Coronary artery (tissue), 2 donors: ENCODE data around the gene ZNF41.

Experiments
- DNase-seq: peaks from one replicate; pipeline ENCODE4 v3.0.0-alpha.2; 2017; ENCODE audit warnings: low spot score
- H3K27ac ChIP-seq, 2 donors: fragments of 200-600 bp; sonication (generic); one replicate each; pipeline ENCODE4 v1.5.1; 2016 to 2019
- H3K4me3 ChIP-seq: fragments of 200-600 bp; sonication (generic); 2 replicates; pipeline ENCODE4 v1.5.1; 2016; ENCODE audit warnings: mild to moderate bottlenecking, moderate library complexity
- TF ChIP-seq, protein P1 (sequence below): fragments of 200-600 bp; sonication (generic); IDR thresholded peaks from one replicate; pipeline ENCODE4 v1.5.1; 2019; ENCODE audit warnings: antibody characterized with exemption

ZNF41 gene

DNA sequence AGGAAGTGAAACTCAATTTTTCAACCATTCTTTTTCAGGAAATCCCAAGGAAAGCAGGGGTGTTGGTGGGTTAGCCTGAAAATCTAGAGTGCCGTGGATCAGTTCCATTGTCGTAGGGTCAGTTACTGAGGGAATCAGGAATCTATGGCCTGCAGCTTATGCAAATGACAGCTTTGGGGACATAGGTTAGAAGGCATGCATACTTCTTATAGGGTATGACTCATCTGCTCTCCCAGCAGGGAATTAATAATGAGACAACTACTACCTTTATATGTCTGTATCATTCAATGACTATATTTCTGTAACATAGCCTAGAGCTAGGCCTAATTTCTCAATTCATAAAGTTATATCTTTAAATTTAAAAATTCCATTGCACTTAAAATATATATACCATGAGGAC lies 36.6 kb downstream of the ZNF41 start:
- DNase-seq = no peak
- TF ChIP-seq, protein P1, sequence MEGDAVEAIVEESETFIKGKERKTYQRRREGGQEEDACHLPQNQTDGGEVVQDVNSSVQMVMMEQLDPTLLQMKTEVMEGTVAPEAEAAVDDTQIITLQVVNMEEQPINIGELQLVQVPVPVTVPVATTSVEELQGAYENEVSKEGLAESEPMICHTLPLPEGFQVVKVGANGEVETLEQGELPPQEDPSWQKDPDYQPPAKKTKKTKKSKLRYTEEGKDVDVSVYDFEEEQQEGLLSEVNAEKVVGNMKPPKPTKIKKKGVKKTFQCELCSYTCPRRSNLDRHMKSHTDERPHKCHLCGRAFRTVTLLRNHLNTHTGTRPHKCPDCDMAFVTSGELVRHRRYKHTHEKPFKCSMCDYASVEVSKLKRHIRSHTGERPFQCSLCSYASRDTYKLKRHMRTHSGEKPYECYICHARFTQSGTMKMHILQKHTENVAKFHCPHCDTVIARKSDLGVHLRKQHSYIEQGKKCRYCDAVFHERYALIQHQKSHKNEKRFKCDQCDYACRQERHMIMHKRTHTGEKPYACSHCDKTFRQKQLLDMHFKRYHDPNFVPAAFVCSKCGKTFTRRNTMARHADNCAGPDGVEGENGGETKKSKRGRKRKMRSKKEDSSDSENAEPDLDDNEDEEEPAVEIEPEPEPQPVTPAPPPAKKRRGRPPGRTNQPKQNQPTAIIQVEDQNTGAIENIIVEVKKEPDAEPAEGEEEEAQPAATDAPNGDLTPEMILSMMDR = no peak
- H3K27ac ChIP-seq = no peak overlapping the region
- no peak overlapping the region for H3K4me3 ChIP-seq

DNA sequence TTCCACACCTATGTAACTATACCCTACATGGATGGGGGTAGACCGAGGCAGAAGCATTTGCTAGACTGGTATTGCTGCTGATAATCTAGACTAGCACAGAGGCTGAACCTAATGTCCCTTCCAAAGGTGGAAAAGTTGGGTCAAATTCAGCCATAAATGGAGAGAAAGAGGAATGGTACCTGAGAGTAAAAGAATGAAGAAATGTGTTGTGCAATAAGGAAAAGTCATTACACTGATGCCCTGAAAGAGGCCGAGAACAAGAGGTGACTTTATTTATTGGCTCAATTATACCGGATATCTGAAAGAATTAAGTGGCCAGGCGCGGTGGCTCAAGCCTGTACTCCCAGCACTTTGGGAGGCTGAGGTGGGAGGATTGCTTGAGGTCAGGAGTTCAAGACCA lies 52.1 kb downstream of the ZNF41 start:
- Histone ChIP-seq H3K4me3 (no peak overlapping the region), H3K27ac (no peak overlapping the region)
- TF ChIP-seq, protein P1 = no peak
- no peak for DNase-seq

DNA sequence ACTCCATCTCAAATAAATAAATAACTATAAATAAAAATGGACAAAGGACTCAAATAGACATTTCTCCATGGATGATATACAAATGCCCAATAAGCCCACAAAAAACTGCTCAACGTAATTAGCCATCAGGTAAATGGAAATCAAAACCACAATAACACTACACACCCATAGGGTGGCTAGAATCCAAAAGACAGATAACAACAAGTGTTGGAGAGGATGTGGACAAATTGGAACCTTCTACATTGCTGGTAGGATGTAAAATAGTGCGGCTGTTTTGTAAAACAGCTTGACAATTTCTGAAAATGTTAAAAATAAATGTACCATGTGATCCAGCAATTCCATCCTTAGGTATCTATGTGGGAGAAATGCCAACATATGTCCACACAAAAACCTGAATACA lies 60.6 kb downstream of the ZNF41 start:
- Histone ChIP-seq H3K4me3 (no peak overlapping the region), H3K27ac (no peak overlapping the region)
- no peak for DNase-seq
- TF ChIP-seq, protein P1 = no peak

DNA sequence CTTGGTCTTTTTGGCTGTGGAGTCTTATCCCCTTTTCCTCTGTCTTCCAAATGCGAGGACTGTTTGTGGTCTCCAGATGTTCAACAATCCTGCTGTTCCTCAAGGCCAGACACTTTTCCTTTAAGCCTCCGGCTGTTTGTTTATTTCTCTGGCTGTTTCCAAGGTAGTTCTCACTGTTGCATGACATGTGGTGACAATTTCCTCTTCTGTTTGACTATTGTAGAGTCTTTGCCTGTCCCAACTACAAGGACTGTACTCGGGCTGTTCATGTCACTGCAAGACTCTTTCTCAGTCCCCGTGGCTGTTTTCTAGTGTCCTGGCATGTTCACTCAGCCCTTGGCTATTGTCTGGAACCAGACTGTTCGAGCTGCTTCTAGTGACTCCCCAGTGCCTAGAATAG lies 62.1 kb downstream of the ZNF41 start:
- H3K27ac ChIP-seq = no peak overlapping the region
- H3K4me3 ChIP-seq = no peak overlapping the region
- peak; percentile 12 for DNase-seq
- TF ChIP-seq, protein P1 = no peak

DNA sequence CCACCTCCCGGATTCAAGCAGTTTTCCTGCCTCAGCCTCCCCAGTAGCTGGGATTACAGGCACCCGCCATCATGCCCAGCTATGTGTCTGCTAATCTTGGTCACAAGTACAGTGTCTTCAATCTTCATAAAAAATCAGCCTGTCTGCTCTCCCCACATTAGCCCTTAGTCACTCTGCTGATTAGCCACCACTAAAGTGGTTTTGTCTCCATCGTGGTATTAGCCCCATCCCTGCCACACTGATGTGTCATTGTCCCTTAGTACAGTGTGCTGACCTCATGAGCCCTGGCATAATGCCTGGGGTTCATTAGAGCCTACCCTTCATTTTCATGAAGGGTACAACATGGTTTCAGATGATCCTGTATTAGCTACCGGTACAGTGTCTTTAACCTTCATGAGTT lies 62.8 kb downstream of the ZNF41 start:
- Histone ChIP-seq H3K4me3 (no peak overlapping the region), H3K27ac (no peak overlapping the region)
- TF ChIP-seq, protein P1 = no peak
- peak; percentile 28 for DNase-seq

DNA sequence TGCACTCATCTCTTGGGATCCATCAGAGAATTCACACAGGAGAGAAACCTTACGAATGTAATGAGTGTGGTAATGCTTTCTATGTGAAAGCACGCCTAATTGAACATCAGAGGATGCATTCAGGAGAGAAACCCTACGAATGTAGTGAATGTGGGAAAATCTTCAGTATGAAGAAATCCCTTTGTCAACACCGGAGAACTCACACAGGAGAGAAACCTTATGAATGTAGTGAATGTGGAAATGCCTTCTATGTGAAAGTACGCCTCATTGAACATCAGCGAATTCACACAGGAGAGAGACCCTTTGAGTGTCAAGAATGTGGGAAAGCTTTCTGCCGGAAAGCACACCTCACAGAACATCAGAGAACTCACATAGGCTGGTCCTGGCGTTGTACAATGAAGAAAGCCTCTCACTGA lies 69.8 kb downstream of the ZNF41 start:
- TF ChIP-seq, protein P1 = no peak
- DNase-seq = no peak
- H3K27ac ChIP-seq = no peak overlapping the region
- H3K4me3 ChIP-seq = no peak overlapping the region
